ENCODE results near the gene FKBP2.

DNA sequence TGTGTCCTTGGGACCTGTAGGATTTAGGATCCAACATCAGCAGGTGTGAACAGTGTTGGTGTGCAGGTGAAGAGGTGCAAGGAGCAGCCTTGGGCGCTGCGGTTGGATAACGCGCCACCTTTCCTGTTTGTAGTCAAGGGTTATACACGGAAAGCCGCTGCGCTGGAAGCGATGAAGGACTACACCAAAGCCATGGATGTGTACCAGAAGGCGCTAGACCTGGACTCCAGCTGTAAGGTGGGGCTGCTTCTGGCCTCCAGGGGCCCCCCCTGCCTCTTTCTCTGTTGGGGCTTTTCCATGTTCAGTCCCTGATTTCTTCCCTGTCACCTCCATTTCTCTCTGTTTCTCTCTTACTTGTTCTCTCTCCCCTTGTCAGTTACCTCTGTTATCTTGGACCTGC is 37.9 kb upstream of the FKBP2 start:
- no peak for TF ChIP-seq KLF16 (tag by site-specific recombination; IDR thresholded peaks at IDR 0.05)
- TF ChIP-seq ZBTB1 (tag by site-specific recombination; IDR thresholded peaks at IDR 0.05) = no peak
- TF ChIP-seq, protein P1, sequence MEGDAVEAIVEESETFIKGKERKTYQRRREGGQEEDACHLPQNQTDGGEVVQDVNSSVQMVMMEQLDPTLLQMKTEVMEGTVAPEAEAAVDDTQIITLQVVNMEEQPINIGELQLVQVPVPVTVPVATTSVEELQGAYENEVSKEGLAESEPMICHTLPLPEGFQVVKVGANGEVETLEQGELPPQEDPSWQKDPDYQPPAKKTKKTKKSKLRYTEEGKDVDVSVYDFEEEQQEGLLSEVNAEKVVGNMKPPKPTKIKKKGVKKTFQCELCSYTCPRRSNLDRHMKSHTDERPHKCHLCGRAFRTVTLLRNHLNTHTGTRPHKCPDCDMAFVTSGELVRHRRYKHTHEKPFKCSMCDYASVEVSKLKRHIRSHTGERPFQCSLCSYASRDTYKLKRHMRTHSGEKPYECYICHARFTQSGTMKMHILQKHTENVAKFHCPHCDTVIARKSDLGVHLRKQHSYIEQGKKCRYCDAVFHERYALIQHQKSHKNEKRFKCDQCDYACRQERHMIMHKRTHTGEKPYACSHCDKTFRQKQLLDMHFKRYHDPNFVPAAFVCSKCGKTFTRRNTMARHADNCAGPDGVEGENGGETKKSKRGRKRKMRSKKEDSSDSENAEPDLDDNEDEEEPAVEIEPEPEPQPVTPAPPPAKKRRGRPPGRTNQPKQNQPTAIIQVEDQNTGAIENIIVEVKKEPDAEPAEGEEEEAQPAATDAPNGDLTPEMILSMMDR (tag by site-specific recombination; IDR thresholded peaks at IDR 0.05) = no peak
- no peak for TF ChIP-seq ZNF37A (tag by site-specific recombination; IDR thresholded peaks at IDR 0.05)
- no peak for TF ChIP-seq ZNF658 (tag by site-specific recombination; IDR thresholded peaks at IDR 0.05)
- no peak for TF ChIP-seq ZNF292 (tag by site-specific recombination; IDR thresholded peaks at IDR 0.05; ENCODE audit: borderline replicate concordance, low read depth)
- TF ChIP-seq ZNF302 (tag by site-specific recombination; IDR thresholded peaks at IDR 0.05; ENCODE audit: low read depth) = no peak
